Measurements from ENCODE around the gene TLCD3B.
A peak's percentile ranks its signal among the peaks of the same experiment; 100 is the strongest.

Gene TLCD3B

GRCh38 chr16:30060836-30061554 is 29.9 kb upstream of the TLCD3B start:
- Histone ChIP-seq H3K27me3 (ENCODE audit: control insufficient read depth in 2 of 2, insufficient read depth in 2 of 2, low read length in 2 of 2) (no peaks in the 10 kb centered on the region), H3K9me3 (ENCODE audit: control insufficient read depth in 2 of 2, low read length in 2 of 2) (no peaks in the 10 kb centered on the region), H3K4me3 (ENCODE audit: low read length in 2 of 2) (no peak overlapping the region), H3K4me1 (ENCODE audit: control insufficient read depth in 2 of 2, insufficient read depth in 2 of 2, low read length in 2 of 2) (peaks cover 13 to 14% of the 10 kb centered on the region in 2 donors), H3K27ac (ENCODE audit: low read depth in 2 of 2, low read length in 2 of 2) (no peak overlapping the region), H3K9ac (ENCODE audit: low read depth in 1 of 2, low read length in 2 of 2) (no peak overlapping the region), H3K36me3 (ENCODE audit: control insufficient read depth in 2 of 2, insufficient read depth in 2 of 2, low read length in 2 of 2) (no peaks in the 10 kb centered on the region)

DNA sequence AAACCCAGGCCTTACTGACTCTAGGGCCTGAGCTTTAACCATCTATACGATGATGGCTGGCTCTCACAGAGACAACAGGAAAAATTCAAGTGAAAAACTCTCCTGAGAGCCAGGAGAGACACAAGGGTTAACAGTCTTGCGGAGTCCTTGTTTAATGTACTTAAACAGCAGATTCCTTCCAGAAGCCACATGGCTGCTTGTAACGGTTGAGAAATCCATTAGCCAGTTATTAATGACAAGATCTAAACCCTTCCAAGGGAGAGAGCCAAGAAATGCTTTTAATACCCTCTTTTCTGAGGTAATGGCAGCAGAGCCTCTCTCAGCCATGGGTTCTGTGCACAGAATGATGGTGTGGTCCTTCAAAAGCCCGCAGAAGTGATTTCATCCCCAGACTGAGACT is 29.3 kb upstream of the TLCD3B start:
- Histone ChIP-seq H3K4me1 (ENCODE audit: control insufficient read depth in 2 of 2, insufficient read depth in 2 of 2, low read length in 2 of 2) (peaks cover 13 to 14% of the 10 kb centered on the region in 2 donors), H3K4me3 (ENCODE audit: low read length in 2 of 2) (no peak overlapping the region), H3K9ac (ENCODE audit: low read depth in 1 of 2, low read length in 2 of 2) (no peak overlapping the region), H3K27me3 (ENCODE audit: control insufficient read depth in 2 of 2, insufficient read depth in 2 of 2, low read length in 2 of 2) (no peaks in the 10 kb centered on the region), H3K36me3 (ENCODE audit: control insufficient read depth in 2 of 2, insufficient read depth in 2 of 2, low read length in 2 of 2) (no peaks in the 10 kb centered on the region), H3K9me3 (ENCODE audit: control insufficient read depth in 2 of 2, low read length in 2 of 2) (no peaks in the 10 kb centered on the region), H3K27ac (ENCODE audit: low read depth in 2 of 2, low read length in 2 of 2) (no peak overlapping the region)

DNA sequence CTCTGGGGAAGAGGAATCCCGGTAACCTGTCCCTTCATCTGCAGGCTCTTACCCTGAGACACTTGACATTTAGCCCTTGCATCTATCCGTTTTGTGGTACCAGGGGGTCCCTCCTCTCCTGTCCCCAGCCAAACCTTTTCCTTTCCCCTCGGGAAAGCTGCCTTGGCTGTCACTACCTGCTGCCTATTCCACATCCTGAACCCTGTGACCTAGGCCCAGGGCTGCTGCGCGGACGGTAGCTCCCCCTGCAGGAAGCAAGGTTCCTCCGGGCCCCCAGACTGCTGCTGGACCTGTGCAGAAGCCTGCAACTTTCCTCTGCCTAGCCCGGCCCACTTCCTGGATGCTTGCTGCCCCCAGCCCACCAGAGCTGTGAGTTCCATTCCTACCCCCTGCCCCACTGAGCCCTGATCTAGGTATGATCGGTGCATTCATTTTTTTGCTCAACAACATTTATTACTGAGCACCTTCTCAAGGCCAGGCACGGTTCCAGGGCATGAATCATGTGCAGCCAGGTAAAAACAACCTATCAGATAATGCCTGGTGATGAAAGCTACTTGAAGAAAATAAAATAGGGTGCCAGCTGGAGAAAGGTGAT is 24.0 kb upstream of the TLCD3B start:
- Histone ChIP-seq H3K27ac (ENCODE audit: low read depth in 2 of 2, low read length in 2 of 2) (no peak overlapping the region), H3K9me3 (ENCODE audit: control insufficient read depth in 2 of 2, low read length in 2 of 2) (no peaks in the 10 kb centered on the region), H3K4me1 (ENCODE audit: control insufficient read depth in 2 of 2, insufficient read depth in 2 of 2, low read length in 2 of 2) (peaks cover 7 to 10% of the 10 kb centered on the region in 2 donors), H3K36me3 (ENCODE audit: control insufficient read depth in 2 of 2, insufficient read depth in 2 of 2, low read length in 2 of 2) (no peaks in the 10 kb centered on the region), H3K27me3 (ENCODE audit: control insufficient read depth in 2 of 2, insufficient read depth in 2 of 2, low read length in 2 of 2) (no peaks in the 10 kb centered on the region), H3K9ac (ENCODE audit: low read depth in 1 of 2, low read length in 2 of 2) (no peak overlapping the region), H3K4me3 (ENCODE audit: low read length in 2 of 2) (no peak overlapping the region)

DNA sequence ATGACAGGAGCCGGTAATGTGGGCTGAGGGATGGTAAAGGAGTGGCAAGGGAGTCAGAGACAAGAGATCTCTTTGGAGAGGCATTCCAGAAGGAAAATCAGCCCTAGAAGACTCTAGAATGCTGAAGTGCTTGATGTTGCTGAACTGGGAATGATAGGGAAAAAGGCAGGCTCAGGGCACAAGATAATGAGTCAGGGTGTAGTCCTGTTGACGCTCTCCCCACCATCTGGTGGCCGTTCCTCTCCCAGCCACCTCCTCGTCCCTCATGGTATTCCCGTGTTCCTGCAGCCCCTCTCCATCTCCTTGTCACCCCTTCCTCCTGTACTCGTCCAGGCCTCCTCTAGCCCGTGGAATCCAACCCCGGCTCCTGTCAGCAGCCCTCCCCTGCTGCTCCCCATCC is 23.4 kb upstream of the TLCD3B start:
- H3K4me1 ChIP-seq (ENCODE audit: control insufficient read depth in 2 of 2, insufficient read depth in 2 of 2, low read length in 2 of 2), result peaks cover 7 to 10% of the 10 kb centered on the region in 2 donors
- no peaks in the 10 kb centered on the region for H3K36me3 ChIP-seq (ENCODE audit: control insufficient read depth in 2 of 2, insufficient read depth in 2 of 2, low read length in 2 of 2)
- no peak overlapping the region for H3K9ac ChIP-seq (ENCODE audit: low read depth in 1 of 2, low read length in 2 of 2)
- H3K4me3 ChIP-seq (ENCODE audit: low read length in 2 of 2), result no peak overlapping the region
- H3K27ac ChIP-seq (ENCODE audit: low read depth in 2 of 2, low read length in 2 of 2), result no peak overlapping the region
- H3K9me3 ChIP-seq (ENCODE audit: control insufficient read depth in 2 of 2, low read length in 2 of 2), result no peaks in the 10 kb centered on the region
- H3K27me3 ChIP-seq (ENCODE audit: control insufficient read depth in 2 of 2, insufficient read depth in 2 of 2, low read length in 2 of 2), result no peaks in the 10 kb centered on the region

DNA sequence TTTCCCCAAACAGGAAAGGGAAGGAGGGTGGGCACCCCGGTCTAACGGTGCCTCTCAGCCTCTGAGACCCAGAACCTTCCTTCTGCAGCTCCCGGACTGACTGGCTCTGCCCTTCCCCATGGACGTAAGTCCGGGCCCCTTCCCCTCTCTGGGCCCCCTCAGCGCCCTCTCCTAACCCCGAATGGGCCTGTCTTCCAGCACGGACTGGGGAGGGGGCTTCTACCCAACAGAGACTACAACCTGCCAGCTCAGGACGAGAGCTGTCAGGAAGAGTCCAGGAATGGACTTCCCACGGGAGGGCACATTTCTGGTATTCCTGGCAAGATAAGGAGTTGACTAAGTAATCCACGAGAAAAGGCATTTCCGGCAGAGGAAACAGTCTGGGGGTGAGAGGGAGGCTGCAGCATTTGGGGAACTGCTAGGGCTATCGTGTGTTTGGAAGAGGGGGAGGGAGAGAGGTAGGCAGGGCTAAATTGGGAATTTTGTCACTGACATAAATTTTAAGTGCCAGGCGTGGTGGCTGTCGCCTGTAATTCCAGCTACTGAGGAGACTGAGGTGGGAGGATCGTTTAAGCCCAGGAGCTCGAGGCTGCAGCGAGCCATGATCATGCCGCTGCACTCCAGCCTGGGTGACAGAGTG is 22.4 kb upstream of the TLCD3B start:
- Histone ChIP-seq H3K4me3 (ENCODE audit: low read length in 2 of 2) (peak overlapping the region; percentile 74 to 79), H3K36me3 (ENCODE audit: control insufficient read depth in 2 of 2, insufficient read depth in 2 of 2, low read length in 2 of 2) (no peaks in the 10 kb centered on the region), H3K27ac (ENCODE audit: low read depth in 2 of 2, low read length in 2 of 2) (no peak overlapping the region), H3K4me1 (ENCODE audit: control insufficient read depth in 2 of 2, insufficient read depth in 2 of 2, low read length in 2 of 2) (peaks cover 7 to 10% of the 10 kb centered on the region in 2 donors), H3K27me3 (ENCODE audit: control insufficient read depth in 2 of 2, insufficient read depth in 2 of 2, low read length in 2 of 2) (no peaks in the 10 kb centered on the region), H3K9me3 (ENCODE audit: control insufficient read depth in 2 of 2, low read length in 2 of 2) (no peaks in the 10 kb centered on the region), H3K9ac (ENCODE audit: low read depth in 1 of 2, low read length in 2 of 2) (peak overlapping the region; percentile 26 to 62)

GRCh38 chr16:30052671-30053372 is 21.8 kb upstream of the TLCD3B start:
- Histone ChIP-seq H3K27me3 (ENCODE audit: control insufficient read depth in 2 of 2, insufficient read depth in 2 of 2, low read length in 2 of 2) (no peaks in the 10 kb centered on the region), H3K27ac (ENCODE audit: low read depth in 2 of 2, low read length in 2 of 2) (no peak overlapping the region), H3K9ac (ENCODE audit: low read depth in 1 of 2, low read length in 2 of 2) (peak overlapping the region; percentile 26 to 62), H3K9me3 (ENCODE audit: control insufficient read depth in 2 of 2, low read length in 2 of 2) (no peaks in the 10 kb centered on the region), H3K36me3 (ENCODE audit: control insufficient read depth in 2 of 2, insufficient read depth in 2 of 2, low read length in 2 of 2) (no peaks in the 10 kb centered on the region), H3K4me1 (ENCODE audit: control insufficient read depth in 2 of 2, insufficient read depth in 2 of 2, low read length in 2 of 2) (peaks cover 7 to 10% of the 10 kb centered on the region in 2 donors), H3K4me3 (ENCODE audit: low read length in 2 of 2) (peak overlapping the region; percentile 74 to 79)

DNA sequence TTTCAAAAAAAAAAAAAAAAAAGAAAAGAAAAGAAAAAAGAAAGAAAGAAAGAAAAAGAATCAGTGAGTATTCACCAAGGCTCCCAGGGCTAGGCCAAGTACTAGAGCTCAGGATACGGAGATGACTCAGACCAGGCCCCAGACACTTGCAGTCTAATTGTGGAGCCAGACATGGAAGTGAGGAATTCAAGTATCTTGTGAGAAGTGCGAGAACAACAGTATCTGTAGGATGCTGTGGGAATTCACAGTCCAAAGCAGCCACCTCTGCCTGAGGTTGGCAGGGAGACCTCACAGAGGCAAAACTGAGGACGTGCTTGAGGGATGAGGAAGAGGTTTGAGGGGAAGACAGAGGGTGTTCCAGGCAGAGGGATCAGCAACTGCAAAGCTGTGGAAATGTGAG is 20.4 kb upstream of the TLCD3B start:
- Histone ChIP-seq H3K27me3 (ENCODE audit: control insufficient read depth in 2 of 2, insufficient read depth in 2 of 2, low read length in 2 of 2) (no peaks in the 10 kb centered on the region), H3K4me1 (ENCODE audit: control insufficient read depth in 2 of 2, insufficient read depth in 2 of 2, low read length in 2 of 2) (peaks cover 7 to 10% of the 10 kb centered on the region in 2 donors), H3K27ac (ENCODE audit: low read depth in 2 of 2, low read length in 2 of 2) (no peak overlapping the region), H3K36me3 (ENCODE audit: control insufficient read depth in 2 of 2, insufficient read depth in 2 of 2, low read length in 2 of 2) (no peaks in the 10 kb centered on the region), H3K9me3 (ENCODE audit: control insufficient read depth in 2 of 2, low read length in 2 of 2) (no peaks in the 10 kb centered on the region), H3K4me3 (ENCODE audit: low read length in 2 of 2) (no peak overlapping the region), H3K9ac (ENCODE audit: low read depth in 1 of 2, low read length in 2 of 2) (no peak overlapping the region)

GRCh38 chr16:30049871-30050270 is 18.8 kb upstream of the TLCD3B start:
- no peak overlapping the region for H3K27ac ChIP-seq (ENCODE audit: low read depth in 2 of 2, low read length in 2 of 2)
- no peaks in the 10 kb centered on the region for H3K9me3 ChIP-seq (ENCODE audit: control insufficient read depth in 2 of 2, low read length in 2 of 2)
- no peak overlapping the region for H3K9ac ChIP-seq (ENCODE audit: low read depth in 1 of 2, low read length in 2 of 2)
- H3K4me1 ChIP-seq (ENCODE audit: control insufficient read depth in 2 of 2, insufficient read depth in 2 of 2, low read length in 2 of 2), result peaks cover 7 to 10% of the 10 kb centered on the region in 2 donors
- H3K36me3 ChIP-seq (ENCODE audit: control insufficient read depth in 2 of 2, insufficient read depth in 2 of 2, low read length in 2 of 2), result no peaks in the 10 kb centered on the region
- H3K27me3 ChIP-seq (ENCODE audit: control insufficient read depth in 2 of 2, insufficient read depth in 2 of 2, low read length in 2 of 2), result peaks cover 0 to 1% of the 10 kb centered on the region in 2 donors
- H3K4me3 ChIP-seq (ENCODE audit: low read length in 2 of 2), result no peak overlapping the region

DNA sequence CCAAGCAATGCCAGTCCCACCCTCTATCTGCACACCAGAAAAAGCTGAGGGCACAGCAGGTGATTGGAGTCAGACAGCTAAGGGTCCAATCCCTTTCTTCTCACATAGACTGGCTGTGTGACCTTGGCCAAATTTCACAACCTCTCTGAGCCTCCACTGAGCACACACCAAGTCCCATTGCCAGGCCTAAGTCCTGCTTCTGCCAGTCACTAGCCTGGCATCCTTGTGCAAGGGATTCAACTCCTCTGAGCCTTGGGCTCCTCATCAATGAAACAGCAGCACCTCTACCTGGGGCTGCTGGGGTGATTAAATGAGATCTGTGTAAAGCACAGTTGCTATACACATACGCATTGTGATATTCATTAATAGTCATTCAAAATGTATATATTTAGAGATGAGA is 15.5 kb upstream of the TLCD3B start:
- Histone ChIP-seq H3K4me3 (ENCODE audit: low read length in 2 of 2) (no peak overlapping the region), H3K9me3 (ENCODE audit: control insufficient read depth in 2 of 2, low read length in 2 of 2) (no peaks in the 10 kb centered on the region), H3K36me3 (ENCODE audit: control insufficient read depth in 2 of 2, insufficient read depth in 2 of 2, low read length in 2 of 2) (no peaks in the 10 kb centered on the region)

GRCh38 chr16:30046178-30046577 is 15.1 kb upstream of the TLCD3B start:
- Histone ChIP-seq H3K27me3 (ENCODE audit: control insufficient read depth in 2 of 2, insufficient read depth in 2 of 2, low read length in 2 of 2) (peaks cover 0 to 4% of the 10 kb centered on the region in 2 donors), H3K27ac (ENCODE audit: low read depth in 2 of 2, low read length in 2 of 2) (no peak overlapping the region), H3K4me3 (ENCODE audit: low read length in 2 of 2) (no peak overlapping the region), H3K36me3 (ENCODE audit: control insufficient read depth in 2 of 2, insufficient read depth in 2 of 2, low read length in 2 of 2) (no peaks in the 10 kb centered on the region), H3K9ac (ENCODE audit: low read depth in 1 of 2, low read length in 2 of 2) (no peak overlapping the region), H3K9me3 (ENCODE audit: control insufficient read depth in 2 of 2, low read length in 2 of 2) (no peaks in the 10 kb centered on the region), H3K4me1 (ENCODE audit: control insufficient read depth in 2 of 2, insufficient read depth in 2 of 2, low read length in 2 of 2) (no peaks in the 10 kb centered on the region)

More for the DNA sequence above, 15.5 kb upstream of the TLCD3B start:
- Histone ChIP-seq H3K4me1 (ENCODE audit: control insufficient read depth in 2 of 2, insufficient read depth in 2 of 2, low read length in 2 of 2) (no peaks in the 10 kb centered on the region), H3K27ac (ENCODE audit: low read depth in 2 of 2, low read length in 2 of 2) (no peak overlapping the region), H3K27me3 (ENCODE audit: control insufficient read depth in 2 of 2, insufficient read depth in 2 of 2, low read length in 2 of 2) (peaks cover 0 to 4% of the 10 kb centered on the region in 2 donors), H3K9ac (ENCODE audit: low read depth in 1 of 2, low read length in 2 of 2) (no peak overlapping the region)

All from mucosa of rectum (tissue), 2 donors.